ENCODE measurements around the gene GMDS.

DNA sequence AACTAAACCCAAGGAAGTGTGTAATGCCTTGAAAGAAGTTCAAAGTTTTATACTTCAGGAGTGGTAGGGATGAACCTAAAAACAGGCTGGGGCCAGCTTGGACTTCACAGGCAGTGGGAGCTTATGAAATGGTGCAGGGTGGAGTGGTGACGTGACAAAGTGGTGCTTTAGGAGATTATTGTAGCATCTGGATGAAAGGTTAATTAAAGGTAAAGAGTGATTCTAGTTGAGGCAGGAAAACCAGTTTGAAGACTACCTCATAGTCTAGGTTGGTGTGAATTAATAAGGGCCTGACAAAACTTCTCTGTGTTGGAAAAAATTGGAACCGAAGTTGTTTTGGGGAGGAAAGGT lies 30.5 kb upstream of the GMDS start:
- TF ChIP-seq EZH2 (IDR thresholded peaks at IDR 0.05; ENCODE audit: borderline replicate concordance, low read depth, low read length, severe bottlenecking) (no peak), CTCF (IDR thresholded peaks at IDR 0.05; ENCODE audit: extremely low read depth in 1 of 2, insufficient read depth in 1 of 2, low read depth in 1 of 2, low read length in 2 of 2) (no peak), JUN (IDR thresholded peaks at IDR 0.05; ENCODE audit: borderline replicate concordance, insufficient read depth, insufficient read length, low read depth) (no peak), GATA2 (IDR thresholded peaks at IDR 0.05; ENCODE audit: insufficient read depth, insufficient read length, low read depth, low read length) (no peak), POLR2A (IDR thresholded peaks at IDR 0.05; ENCODE audit: low read depth, low read length) (no peak), POLR2AphosphoS5 (IDR thresholded peaks at IDR 0.05; ENCODE audit: insufficient read depth, low read depth, low read length) (no peak), MYC (IDR thresholded peaks at IDR 0.05; ENCODE audit: low read depth, low read length) (no peak), FOS (IDR thresholded peaks at IDR 0.05; ENCODE audit: borderline replicate concordance, insufficient read depth, low read length) (no peak)
- TF ChIP-seq, protein P1, sequence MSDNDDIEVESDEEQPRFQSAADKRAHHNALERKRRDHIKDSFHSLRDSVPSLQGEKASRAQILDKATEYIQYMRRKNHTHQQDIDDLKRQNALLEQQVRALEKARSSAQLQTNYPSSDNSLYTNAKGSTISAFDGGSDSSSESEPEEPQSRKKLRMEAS (IDR thresholded peaks at IDR 0.05; ENCODE audit: insufficient read depth, insufficient read length): no peak

Measured in endothelial cell of umbilical vein (primary cell).